Dermis microvascular lymphatic vessel endothelial cell (primary cell): ENCODE data around the gene TP53I11. TPM values are rescaled to one million over a fixed set of nuclear protein-coding genes. Genes with fewer than 3 reads are reported as not detected.

Experiments used
- DNase-seq, 2 donors: peaks; one replicate each; pipeline versions ENCODE4 v3.0.0 to v3.0.0-alpha.2; 2010; ENCODE audit warnings: low read depth in 2 of 2
- total RNA-seq: library from RNA; depleted of rRNA; stranded (reverse); fragments of >200 nt; gene quantifications from 2 replicates; pipeline ENCODE4 v1.2.1, GENCODE V29; 2014

The TP53I11 gene
- total RNA-seq, 1 donor from 2014 or later, result 10.0 TPM

GRCh38 chr11:44978961-44979331, 28.3 kb upstream of the TP53I11 start:
- DNase-seq, result peak in 1 of 2 donors; percentile 42

GRCh38 chr11:44978274-44978960, 27.7 kb upstream of the TP53I11 start:
- peak in 1 of 2 donors; percentile 28 for DNase-seq

DNA sequence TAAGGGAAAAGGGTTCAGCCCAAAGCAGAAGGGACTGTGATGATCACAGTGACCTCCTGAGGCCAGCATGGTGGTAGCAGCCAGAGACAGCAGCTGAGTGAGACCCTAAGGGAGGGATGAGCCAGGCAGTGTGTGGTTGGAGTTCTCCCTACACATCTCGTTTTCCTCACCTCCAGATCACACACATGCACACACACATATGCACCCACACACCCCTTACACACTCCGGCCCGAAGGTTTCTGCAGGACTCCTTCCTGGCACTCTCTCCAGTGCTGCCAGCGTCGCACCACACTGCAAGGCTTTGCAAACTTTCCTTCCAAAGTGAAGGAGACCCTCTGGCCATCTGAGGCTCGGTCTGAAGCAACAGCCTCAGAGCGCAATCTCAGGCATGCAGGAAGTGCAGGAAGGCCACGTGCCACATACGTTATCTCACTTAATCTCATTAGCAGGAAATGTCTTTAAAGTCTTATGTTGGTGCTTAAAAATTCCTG, 26.9 kb upstream of the TP53I11 start:
- peak in 1 of 2 donors; percentile 36 for DNase-seq

DNA sequence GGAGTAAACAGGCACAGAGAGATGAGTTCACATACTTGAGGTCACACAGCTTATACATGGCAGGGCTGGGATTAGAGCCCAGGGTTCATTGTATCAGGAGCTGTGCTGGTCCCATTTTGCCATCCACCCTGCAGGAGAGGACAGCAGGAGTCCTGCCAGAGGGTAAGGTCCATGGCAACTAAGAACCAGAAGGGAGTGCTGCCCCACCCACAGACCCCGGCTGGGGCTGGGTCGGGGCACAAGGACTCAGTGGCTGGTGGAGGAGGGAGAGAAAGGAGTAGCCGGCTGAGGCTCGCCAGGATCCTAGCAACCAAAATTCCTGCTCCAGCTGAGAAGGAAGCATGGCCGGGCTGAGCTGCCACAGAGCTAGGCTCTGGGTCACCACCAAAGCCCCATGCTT, 25.9 kb upstream of the TP53I11 start:
- DNase-seq, result no peak

- DNase-seq, result no peak
Observed at GRCh38 chr11:44974402-44975000, 23.8 kb upstream of the TP53I11 start.

DNA sequence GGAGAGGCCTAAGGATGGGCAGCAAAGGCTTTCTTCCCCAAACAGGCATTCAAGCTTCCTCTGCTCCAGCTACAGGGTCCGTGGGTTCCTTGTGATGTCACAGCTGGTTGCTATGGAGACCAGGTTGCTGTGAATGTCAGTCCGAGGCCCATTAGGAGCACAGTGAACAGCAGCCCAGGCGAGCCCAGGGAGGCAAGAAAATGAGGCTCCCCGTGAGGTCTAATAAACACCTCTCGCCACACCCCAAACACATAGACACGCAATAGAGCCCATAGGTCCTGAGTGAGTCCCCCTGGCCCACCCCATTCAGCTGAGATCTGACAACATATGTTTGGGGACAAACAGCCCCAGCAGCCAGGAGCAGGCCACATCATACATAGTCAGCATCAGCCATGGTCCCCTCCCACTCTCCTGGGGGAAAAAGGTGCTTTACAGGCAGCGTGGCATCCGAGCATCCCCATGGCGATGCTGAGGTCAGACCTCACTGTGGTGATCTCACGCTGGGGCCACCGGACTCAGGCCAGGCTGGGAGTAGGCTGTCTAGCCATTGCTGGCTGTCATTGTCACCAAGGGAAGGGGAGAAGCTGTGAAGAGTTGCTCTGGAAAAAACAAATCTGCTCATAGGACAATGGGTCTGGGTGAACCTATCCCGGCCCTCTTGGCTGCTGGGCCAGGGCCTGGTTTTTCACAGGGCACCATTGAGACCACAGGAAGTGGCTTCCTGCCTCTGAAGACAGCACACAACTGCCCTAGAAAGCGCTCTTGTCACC, 23.1 kb upstream of the TP53I11 start:
- no peak for DNase-seq

DNA sequence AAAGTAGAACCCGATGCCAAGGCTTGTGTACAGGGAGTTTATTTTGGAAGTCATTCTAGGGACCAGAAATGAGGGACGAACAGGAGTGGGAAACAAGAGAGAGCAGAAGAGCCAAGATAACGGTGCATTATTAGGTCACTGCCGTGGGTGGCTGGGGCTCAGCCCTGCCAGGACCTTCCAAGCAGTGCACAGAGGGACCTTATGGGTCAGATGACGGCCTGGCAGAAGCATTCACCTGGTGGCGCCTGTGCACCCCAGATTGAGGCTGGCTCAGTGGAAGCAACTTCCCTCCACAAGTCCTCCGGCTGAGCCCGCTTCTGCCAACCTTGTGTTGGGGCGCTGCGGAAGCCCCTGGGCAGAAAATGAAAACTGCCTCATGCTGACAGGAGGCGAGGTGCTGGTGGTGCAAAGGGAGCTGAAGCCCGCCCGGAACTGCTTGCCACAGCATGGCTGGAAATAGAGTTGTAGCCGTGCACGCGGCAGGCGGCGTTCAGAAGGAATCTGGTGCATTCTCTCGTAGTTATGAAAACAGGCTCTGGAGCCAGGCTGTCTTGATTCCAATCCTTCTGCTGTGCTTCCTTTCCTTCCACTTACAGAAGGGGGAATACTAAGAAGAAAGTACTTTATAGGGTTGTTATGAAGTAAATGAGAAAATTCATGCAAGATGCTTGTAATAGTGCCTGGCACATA, 22.2 kb upstream of the TP53I11 start:
- DNase-seq, result no peak

- no peak for DNase-seq
Observed at GRCh38 chr11:44971185-44971584, 20.5 kb upstream of the TP53I11 start.

GRCh38 chr11:44970293-44970692, 19.6 kb upstream of the TP53I11 start:
- no peak for DNase-seq

DNA sequence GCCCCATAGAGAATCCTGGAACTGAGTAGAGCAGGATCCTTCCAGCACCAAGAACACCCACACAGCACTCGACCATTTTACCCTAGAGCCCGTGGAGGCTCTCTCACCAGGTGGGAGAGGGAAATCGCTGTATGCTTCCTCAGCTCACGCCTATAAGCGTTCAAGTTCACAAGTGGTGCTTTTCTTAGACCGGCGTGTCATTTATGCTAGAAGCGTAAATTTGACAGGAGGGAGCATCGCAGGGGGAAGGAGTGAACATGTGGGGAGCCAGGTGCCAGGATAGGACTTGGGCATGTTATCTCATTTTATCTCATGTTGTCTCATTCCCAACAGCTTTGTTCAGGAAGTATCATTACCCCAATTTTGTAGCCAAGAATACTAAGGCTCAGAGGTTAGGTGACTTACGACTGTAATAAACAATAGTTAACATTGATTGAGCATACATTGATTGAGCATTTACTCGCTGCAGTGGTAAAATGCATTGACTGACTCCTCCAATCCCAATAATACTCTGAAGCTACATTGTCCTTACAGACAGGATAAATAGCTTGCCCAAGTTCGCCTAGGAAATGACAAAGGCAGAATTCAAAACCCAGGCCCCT, 19.1 kb upstream of the TP53I11 start:
- DNase-seq, result no peak

DNA sequence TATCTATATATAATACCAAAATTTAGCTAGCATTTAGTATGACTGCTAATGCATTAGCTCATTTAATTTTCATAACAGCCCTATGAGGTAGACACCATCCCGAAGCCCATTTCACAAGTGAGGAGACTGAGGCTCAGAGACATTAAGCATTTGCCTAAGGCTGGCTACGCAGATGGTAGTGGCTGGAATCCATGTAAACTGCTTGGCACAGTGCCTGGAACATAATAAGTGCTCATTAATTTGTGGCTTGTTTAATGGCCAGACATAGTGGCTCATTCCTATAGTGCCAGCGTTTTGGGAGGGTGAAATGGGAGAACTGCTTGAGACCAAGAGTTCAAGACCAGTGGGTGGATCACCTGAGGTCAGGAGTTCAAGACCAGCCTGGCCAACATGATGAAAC, 17.8 kb upstream of the TP53I11 start:
- DNase-seq, result no peak

- no peak for DNase-seq
Observed at GRCh38 chr11:44967930-44968496, 17.3 kb upstream of the TP53I11 start.

DNA sequence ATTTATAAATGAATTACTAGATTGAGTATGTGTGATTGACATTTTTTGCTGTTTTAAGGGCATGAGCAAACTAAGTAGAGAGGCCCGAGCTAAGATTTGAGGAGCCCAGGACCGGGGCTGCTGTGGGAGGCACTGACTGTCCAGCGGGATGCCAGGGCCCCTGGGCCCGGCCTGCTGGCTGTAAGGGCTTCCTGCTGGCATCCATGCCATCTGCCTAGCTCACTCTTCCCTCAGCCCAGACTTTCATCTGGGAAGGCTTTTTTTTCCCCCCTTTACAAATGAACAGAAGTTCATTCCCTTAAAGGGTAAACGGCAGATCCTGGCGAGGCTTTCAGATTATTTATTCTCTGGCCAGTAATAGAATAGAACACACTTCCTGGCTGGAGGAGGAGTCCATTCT, 16.0 kb upstream of the TP53I11 start:
- no peak for DNase-seq

DNA sequence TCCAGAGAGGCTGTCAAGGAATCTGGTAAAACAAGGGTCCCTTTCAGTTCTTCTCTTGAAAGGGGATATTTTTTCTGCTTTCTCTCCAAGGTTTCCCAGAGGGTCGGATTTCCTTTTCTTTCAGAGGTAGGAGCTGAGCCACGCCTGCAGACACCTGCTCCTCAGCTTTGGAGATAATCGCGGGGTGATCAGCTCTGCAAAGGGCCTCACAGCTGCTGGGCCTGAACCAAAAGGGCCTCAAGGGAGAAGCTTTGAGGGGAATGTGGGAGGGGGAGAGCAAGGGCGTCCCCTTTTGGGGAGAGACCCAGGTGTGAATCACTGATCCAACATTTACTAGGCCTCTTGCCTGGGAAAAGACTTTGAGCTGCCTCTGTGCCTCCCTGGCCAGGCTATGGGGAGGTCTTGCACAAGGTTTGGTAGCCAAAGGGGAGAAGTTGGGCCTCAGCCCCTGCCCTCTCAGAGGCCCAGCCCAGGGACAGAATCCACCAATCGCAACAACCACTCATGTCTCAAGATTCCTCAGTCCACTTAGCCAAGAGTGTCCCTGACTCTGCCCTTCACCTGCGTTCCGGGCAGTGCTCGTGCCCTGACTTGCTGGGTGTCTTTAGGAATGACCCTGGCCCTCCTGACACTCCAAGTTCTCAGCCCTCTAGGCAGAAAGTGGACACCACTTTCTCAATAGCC, 14.0 kb upstream of the TP53I11 start:
- no peak for DNase-seq

DNA sequence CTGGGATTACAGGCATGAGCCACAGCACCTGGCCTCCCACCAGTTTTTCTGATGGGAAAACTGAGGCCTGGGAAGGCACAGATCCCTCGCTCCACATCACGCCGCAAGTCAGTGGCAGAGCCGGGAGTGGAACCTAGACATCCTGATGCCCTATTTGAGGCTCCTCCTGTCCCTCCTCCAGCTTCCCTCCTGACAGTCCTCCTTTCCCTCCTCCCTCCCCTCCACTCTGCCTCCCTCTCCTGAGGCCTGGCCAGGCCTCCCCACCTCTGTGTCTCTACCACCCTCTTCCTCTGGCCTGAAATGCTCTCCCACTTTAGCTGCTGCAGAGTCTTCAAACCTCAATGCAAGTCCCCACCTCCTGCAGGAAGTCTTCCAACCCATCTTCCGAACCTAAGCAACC, 13.3 kb upstream of the TP53I11 start:
- DNase-seq, result no peak

DNA sequence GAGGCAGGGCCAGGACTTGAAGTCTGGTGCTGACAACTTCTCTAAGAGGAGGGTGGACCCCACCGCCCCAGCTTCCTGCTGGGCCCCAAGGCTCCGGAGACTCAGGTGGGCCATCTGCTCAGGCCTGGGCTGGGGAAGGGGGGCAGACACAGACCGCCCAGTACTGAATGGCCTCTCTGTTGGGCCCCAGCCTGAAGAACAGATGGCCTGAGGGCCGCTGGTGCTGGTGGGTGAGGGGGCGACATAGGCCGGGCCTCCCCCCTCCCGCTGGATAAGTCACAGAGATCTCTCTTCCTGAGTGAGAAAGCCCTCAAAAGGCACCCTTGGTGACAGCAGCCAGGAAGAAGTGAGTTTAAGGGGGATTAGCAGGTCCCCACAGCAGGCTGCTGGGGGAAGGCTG, 12.5 kb upstream of the TP53I11 start:
- no peak for DNase-seq

DNA sequence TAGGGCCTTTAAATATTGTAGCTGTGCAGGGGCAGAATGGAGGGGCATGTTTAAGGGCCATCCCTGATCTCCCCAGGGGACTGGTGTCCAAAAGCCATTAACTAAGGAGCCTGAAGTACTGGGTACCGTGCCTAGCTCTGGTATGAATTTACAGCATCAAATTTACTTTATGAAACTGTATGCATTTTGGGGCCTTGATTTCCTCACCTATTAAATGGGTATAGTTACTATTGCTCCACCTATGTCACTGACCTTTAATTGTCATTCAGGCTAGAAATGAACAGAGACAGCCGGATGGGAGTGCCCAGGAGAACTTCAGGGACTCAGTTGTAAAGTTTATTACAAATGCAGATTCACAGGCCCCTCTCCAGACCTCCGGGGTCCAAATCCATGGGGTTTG, 11.8 kb upstream of the TP53I11 start:
- no peak for DNase-seq

GRCh38 chr11:44960200-44960845, 9.6 kb upstream of the TP53I11 start:
- no peak for DNase-seq

DNA sequence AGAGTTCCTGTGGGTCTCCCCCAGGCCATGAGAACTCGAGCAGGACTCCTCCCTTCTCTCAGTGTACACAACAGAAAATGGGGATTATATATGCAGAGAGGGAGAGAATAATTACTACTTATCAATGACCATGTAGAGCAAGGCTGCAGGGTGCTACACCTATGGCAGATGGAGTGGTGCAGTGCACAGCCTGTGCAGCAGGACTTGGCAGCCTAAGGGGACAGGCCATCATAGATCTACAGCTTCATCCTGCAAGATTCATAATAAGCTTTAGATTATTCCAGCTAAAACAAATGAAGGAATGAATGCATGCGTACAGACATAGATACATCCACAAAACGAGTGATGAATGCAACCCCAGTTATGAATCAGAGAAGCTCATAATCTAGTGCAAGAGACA, 8.4 kb upstream of the TP53I11 start:
- no peak for DNase-seq
